GM23248 (cell line): Measurements from ENCODE around the gene BTBD3.

ENCODE experiments used
- EZH2 ChIP-seq: fragments of 200-600 bp; sonication (generic); IDR thresholded peaks from 2 replicates; pipeline ENCODE4 v1.6.1; 2018; ENCODE audit warnings: antibody characterized with exemption, mild to moderate bottlenecking; ENCODE audit not compliant: insufficient read depth, poor library complexity, severe bottlenecking
- EZH2phosphoT487 ChIP-seq: fragments of 200-600 bp; sonication (generic); IDR thresholded peaks from 2 replicates; pipeline ENCODE4 v1.6.1; 2018; ENCODE audit warnings: antibody characterized with exemption, moderate library complexity, mild to moderate bottlenecking, low read depth; ENCODE audit not compliant: insufficient read depth

DNA sequence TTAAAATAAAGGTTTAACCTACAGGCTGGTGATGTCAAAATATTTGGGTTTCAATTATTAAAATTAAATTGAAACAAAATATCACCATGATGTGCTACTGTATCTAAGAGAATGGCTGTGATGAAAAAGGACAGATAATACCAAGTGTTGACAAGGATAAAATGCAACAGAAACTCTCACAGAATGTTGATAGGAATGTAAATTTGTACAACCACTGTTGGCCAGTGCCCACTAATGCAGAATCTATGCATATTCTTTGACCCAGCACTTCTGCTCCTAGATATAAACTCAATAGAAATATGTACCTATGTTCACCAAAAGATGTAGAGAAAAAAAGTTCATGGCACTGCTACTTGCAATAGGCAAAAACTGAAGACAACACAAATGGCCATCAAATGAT lies 41.1 kb upstream of the BTBD3 start:
- TF ChIP-seq EZH2 (no peak), EZH2phosphoT487 (no peak)
